ENCODE measurements around the gene RPS23.

GRCh38 chr5:82309091-82309531 is 31.0 kb upstream of the RPS23 start:
- TF ChIP-seq, protein P1, sequence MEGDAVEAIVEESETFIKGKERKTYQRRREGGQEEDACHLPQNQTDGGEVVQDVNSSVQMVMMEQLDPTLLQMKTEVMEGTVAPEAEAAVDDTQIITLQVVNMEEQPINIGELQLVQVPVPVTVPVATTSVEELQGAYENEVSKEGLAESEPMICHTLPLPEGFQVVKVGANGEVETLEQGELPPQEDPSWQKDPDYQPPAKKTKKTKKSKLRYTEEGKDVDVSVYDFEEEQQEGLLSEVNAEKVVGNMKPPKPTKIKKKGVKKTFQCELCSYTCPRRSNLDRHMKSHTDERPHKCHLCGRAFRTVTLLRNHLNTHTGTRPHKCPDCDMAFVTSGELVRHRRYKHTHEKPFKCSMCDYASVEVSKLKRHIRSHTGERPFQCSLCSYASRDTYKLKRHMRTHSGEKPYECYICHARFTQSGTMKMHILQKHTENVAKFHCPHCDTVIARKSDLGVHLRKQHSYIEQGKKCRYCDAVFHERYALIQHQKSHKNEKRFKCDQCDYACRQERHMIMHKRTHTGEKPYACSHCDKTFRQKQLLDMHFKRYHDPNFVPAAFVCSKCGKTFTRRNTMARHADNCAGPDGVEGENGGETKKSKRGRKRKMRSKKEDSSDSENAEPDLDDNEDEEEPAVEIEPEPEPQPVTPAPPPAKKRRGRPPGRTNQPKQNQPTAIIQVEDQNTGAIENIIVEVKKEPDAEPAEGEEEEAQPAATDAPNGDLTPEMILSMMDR (IDR thresholded peaks at IDR 0.05): no peak
- no peak for TF ChIP-seq POLR2A (IDR thresholded peaks at IDR 0.05)
